ENCODE data around the gene IFIT1. TPM values are rescaled to one million over a fixed set of nuclear protein-coding genes. Genes with fewer than 3 reads are reported as not detected.

The IFIT1 gene, protein sequence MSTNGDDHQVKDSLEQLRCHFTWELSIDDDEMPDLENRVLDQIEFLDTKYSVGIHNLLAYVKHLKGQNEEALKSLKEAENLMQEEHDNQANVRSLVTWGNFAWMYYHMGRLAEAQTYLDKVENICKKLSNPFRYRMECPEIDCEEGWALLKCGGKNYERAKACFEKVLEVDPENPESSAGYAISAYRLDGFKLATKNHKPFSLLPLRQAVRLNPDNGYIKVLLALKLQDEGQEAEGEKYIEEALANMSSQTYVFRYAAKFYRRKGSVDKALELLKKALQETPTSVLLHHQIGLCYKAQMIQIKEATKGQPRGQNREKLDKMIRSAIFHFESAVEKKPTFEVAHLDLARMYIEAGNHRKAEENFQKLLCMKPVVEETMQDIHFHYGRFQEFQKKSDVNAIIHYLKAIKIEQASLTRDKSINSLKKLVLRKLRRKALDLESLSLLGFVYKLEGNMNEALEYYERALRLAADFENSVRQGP
- 14.7 and 15.1 TPM in 2 replicates for total RNA-seq
- polyA plus RNA-seq = 5.6 and 8.2 TPM in 2 replicates

GRCh38 chr10:89391907-89392756, at the start of gene IFIT1:
Gene IFIT1, plus strand, starts transcription at chr10:89392623. Its CDS starts 90 bp downstream, at chr10:89392713.
- Histone ChIP-seq H3K79me2 (peaks cover 5% of the 10 kb centered on the region), H3K36me3 (replicated peaks; ENCODE audit: insufficient read depth, low read depth) (no peaks in the 10 kb centered on the region), H3K9me2 (replicated peaks; ENCODE audit: insufficient read depth) (no peaks in the 10 kb centered on the region), H3K27me3 (no peaks in the 10 kb centered on the region), H3K4me1 (ENCODE audit: insufficient read depth) (peaks cover 6% of the 10 kb centered on the region), H4K20me1 (ENCODE audit: insufficient read depth, poor library complexity, severe bottlenecking) (no peaks in the 10 kb centered on the region), H3K27ac (peak within 1 kb of the TSS; percentile 82), H2AFZ (peak within 1 kb of the TSS; percentile 78), H3K9me3 (ENCODE audit: low read depth) (no peaks in the 10 kb centered on the region), H3K4me2 (peak within 1 kb of the TSS; percentile 77), H3K4me3 (peak within 1 kb of the TSS; percentile 39)
- TF ChIP-seq EZH2 (IDR thresholded peaks at IDR 0.05; ENCODE audit: borderline replicate concordance) = no peak
- TF ChIP-seq CTCF (IDR thresholded peaks at IDR 0.05; ENCODE audit: poor library complexity) = peak; percentile 8
- DNase-seq (ENCODE audit: low spot score) = peak; percentile 79
- 11% methylated on average over 8 of the region's 8 CpGs for WGBS (ENCODE audit: low lambda C conversion rate, missing lambda C conversion rate)

- H4K20me1 ChIP-seq (ENCODE audit: insufficient read depth, poor library complexity, severe bottlenecking) = no peaks in the 10 kb centered on the region
- H3K36me3 ChIP-seq (replicated peaks; ENCODE audit: insufficient read depth, low read depth) = no peaks in the 10 kb centered on the region
- H3K4me2 ChIP-seq = no peak overlapping the region
- H3K4me1 ChIP-seq (ENCODE audit: insufficient read depth) = peaks cover 19% of the 10 kb centered on the region
- H2AFZ ChIP-seq = no peak overlapping the region
- DNase-seq (ENCODE audit: low spot score) = no peak
- no peaks in the 10 kb centered on the region for H3K27me3 ChIP-seq
- TF ChIP-seq EZH2phosphoT487 (IDR thresholded peaks at IDR 0.05; ENCODE audit: low read depth, severe bottlenecking, unreplicated experiment) (no peak), CTCF (IDR thresholded peaks at IDR 0.05; ENCODE audit: poor library complexity) (no peak), EZH2 (IDR thresholded peaks at IDR 0.05; ENCODE audit: borderline replicate concordance) (no peak)
- H3K9me3 ChIP-seq (ENCODE audit: low read depth) = no peaks in the 10 kb centered on the region
- WGBS (ENCODE audit: low lambda C conversion rate, missing lambda C conversion rate) = 91% methylated on average over 5 of the region's 5 CpGs
- no peaks in the 10 kb centered on the region for H3K9me2 ChIP-seq (replicated peaks; ENCODE audit: insufficient read depth)
- H3K4me3 ChIP-seq = no peak overlapping the region
- no peaks in the 10 kb centered on the region for H3K79me2 ChIP-seq
- H3K27ac ChIP-seq = no peak overlapping the region
Measured at GRCh38 chr10:89343089-89343767, 49.2 kb upstream of the IFIT1 start.

DNA sequence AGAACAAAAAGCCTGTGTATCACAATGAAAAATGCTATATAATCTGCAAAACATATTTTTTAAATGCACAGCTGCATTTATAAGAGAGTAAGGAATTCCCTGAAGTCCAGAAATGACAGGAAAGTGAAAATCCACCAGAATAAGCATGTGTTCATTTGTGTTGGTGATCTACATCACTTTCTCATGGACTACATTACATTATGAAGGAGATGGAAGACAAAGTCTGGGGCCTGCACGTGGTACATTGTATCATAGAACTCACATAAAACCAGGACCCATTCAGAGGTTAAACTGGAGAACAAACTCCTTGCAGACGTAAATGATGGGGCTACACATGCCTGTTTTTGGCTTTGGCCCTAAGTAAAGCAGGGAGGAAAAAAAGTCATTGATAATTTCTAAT, 48.3 kb upstream of the IFIT1 start:
- Histone ChIP-seq H3K9me3 (ENCODE audit: low read depth) (no peaks in the 10 kb centered on the region), H4K20me1 (ENCODE audit: insufficient read depth, poor library complexity, severe bottlenecking) (no peaks in the 10 kb centered on the region), H3K4me2 (no peak overlapping the region), H3K4me1 (ENCODE audit: insufficient read depth) (peaks cover 28% of the 10 kb centered on the region), H3K27ac (no peak overlapping the region), H3K36me3 (replicated peaks; ENCODE audit: insufficient read depth, low read depth) (no peaks in the 10 kb centered on the region), H3K79me2 (no peaks in the 10 kb centered on the region), H3K27me3 (no peaks in the 10 kb centered on the region), H3K9me2 (replicated peaks; ENCODE audit: insufficient read depth) (no peaks in the 10 kb centered on the region), H2AFZ (no peak overlapping the region), H3K4me3 (no peak overlapping the region)
- TF ChIP-seq EZH2 (IDR thresholded peaks at IDR 0.05; ENCODE audit: borderline replicate concordance) (no peak), EZH2phosphoT487 (IDR thresholded peaks at IDR 0.05; ENCODE audit: low read depth, severe bottlenecking, unreplicated experiment) (no peak), CTCF (IDR thresholded peaks at IDR 0.05; ENCODE audit: poor library complexity) (no peak)
- no peak for DNase-seq (ENCODE audit: low spot score)
- 75% methylated on average over 2 of the region's 2 CpGs for WGBS (ENCODE audit: low lambda C conversion rate, missing lambda C conversion rate)

All from hepatocyte (in vitro differentiated cells).